Skin of body (tissue), 3 donors: Measurements from ENCODE around the gene TSBP1. TPM values are rescaled to one million over a fixed set of nuclear protein-coding genes. Genes with fewer than 3 reads are reported as not detected.
"Not testable (repeated sequence)": the region's sequence is repeated elsewhere in the genome, so short reads cannot be mapped to it uniquely, and the experiment has no call there.

Experiments used
- DNase-seq: peaks from one replicate; lab custom pipeline; 2025; lab: John Stamatoyannopoulos, UW
- small RNA-seq: library from RNA; depleted of rRNA; stranded (forward); fragments of <200 nt; gene quantifications from one replicate; pipeline ENCODE3, GENCODE V24; 2014; ENCODE audit warnings: low replicate concordance
- total RNA-seq: library from RNA; depleted of rRNA; stranded (reverse); fragments of >200 nt; gene quantifications from one replicate; pipeline ENCODE4 v1.2.3, GENCODE V29; 2014

The TSBP1 gene
- total RNA-seq, 1 donor from 2014 or later = not detected

- DNase-seq = no peak
These were observed 80.7 kb downstream of the TSBP1 start for GRCh38 chr6:32290886-32291450.

GRCh38 chr6:32288426-32288825 lies 83.3 kb downstream of the TSBP1 start:
- DNase-seq = no peak

- not testable (repeated sequence) for DNase-seq
These were observed 97.7 kb downstream of the TSBP1 start for GRCh38 chr6:32273801-32274577.

GRCh38 chr6:32271429-32271828 lies 100.3 kb downstream of the TSBP1 start:
- no peak for DNase-seq

GRCh38 chr6:32268459-32268858 lies 103.2 kb downstream of the TSBP1 start:
- DNase-seq = not testable (repeated sequence)

- DNase-seq = no peak
These were observed 104.7 kb downstream of the TSBP1 start for GRCh38 chr6:32267035-32267434.

GRCh38 chr6:32257262-32257661 lies 114.4 kb downstream of the TSBP1 start:
- not testable (repeated sequence) for DNase-seq

- peak; percentile 82 for DNase-seq
These were observed 116.2 kb downstream of the TSBP1 start for GRCh38 chr6:32255199-32256153.

- DNase-seq = no peak
These were observed 116.9 kb downstream of the TSBP1 start for GRCh38 chr6:32254761-32255198.

GRCh38 chr6:32252331-32253009 lies 119.2 kb downstream of the TSBP1 start:
- no peak for DNase-seq

- DNase-seq = no peak
These were observed 122.4 kb downstream of the TSBP1 start for GRCh38 chr6:32249262-32249661.

GRCh38 chr6:32247401-32247800 lies 124.3 kb downstream of the TSBP1 start:
- no peak for DNase-seq

- DNase-seq = peak; percentile 74
These were observed 126.7 kb downstream of the TSBP1 start for GRCh38 chr6:32244946-32245398.

- DNase-seq = no peak
These were observed 127.4 kb downstream of the TSBP1 start for GRCh38 chr6:32244270-32244669.

Small RNA genes lying within 50 kb of the gene (small RNA-seq; reads per million reads assigned to genes)
- gene RNU6-603P = not detected

Other genes starting within 250 kb of the TSBP1 start
- 23.1 TPM for gene ATF6B, start 243.7 kb downstream of the TSBP1 start, total RNA-seq
- gene FKBPL, start 241.6 kb downstream of the TSBP1 start, total RNA-seq = 5.0 TPM
- 0.20 TPM for gene PRRT1, start 220.0 kb downstream of the TSBP1 start, total RNA-seq
- gene PPT2, start 217.8 kb downstream of the TSBP1 start, total RNA-seq = 124 TPM
- gene EGFL8, start 207.3 kb downstream of the TSBP1 start, total RNA-seq = 17.2 TPM
- gene AGPAT1, start 195.8 kb downstream of the TSBP1 start, total RNA-seq = 13.6 TPM
- gene RNF5, start 193.5 kb downstream of the TSBP1 start, total RNA-seq = 28.5 TPM
- gene AGER, start 187.7 kb downstream of the TSBP1 start, total RNA-seq = 2.7 TPM
- 51.6 TPM for gene PBX2, start 181.7 kb downstream of the TSBP1 start, total RNA-seq
- gene GPSM3, start 179.3 kb downstream of the TSBP1 start, total RNA-seq = 4.1 TPM
- 8.1 TPM for gene NOTCH4, start 147.8 kb downstream of the TSBP1 start, total RNA-seq
- gene BTNL2, start 35.3 kb upstream of the TSBP1 start, total RNA-seq = not detected
- gene HLA-DRA, start 68.0 kb upstream of the TSBP1 start, total RNA-seq = 92.8 TPM
- 0.79 TPM for gene HLA-DRB5, start 158.4 kb upstream of the TSBP1 start, total RNA-seq
- 20.7 TPM for gene HLA-DRB1, start 217.9 kb upstream of the TSBP1 start, total RNA-seq